HCT116 (cell line): Measurements from ENCODE around the gene HEPACAM. TPM values are rescaled to one million over a fixed set of nuclear protein-coding genes. Genes with fewer than 3 reads are reported as not detected.

Experiments used
- ATAC-seq: fragments of 200-7000 bp; cut with Tn5 transposase; 2 replicates; pipeline ENCODE4 v1.9.1; 2020; ENCODE audit warnings: mild to moderate bottlenecking, moderate library complexity
- BruUV-seq: library from RNA; stranded (reverse); fragments of 400-500 nt; replicated peaks from 2 replicates; lab custom pipeline; 2021; lab: Mats Ljungman, UMichigan
- CTCF ChIA-PET: fragments of 300-600 bp; sonication (Branson Sonifier 250); formaldehyde crosslinking; loops from one replicate; lab custom pipeline; 2021; ENCODE audit warnings: antibody characterized with exemption; lab: Charles Lee
- POLR2A ChIA-PET: fragments of 300-600, 350-600 bp; sonication (Branson Sonifier 250); formaldehyde crosslinking; loops from one replicate; lab custom pipeline; 2021; ENCODE audit warnings: antibody characterized with exemption; lab: Charles Lee
- RAD21 ChIA-PET, 2 experiments: fragments of 300-600 bp; sonication (Branson Sonifier 250); formaldehyde crosslinking; loops; one replicate each; lab custom pipeline; 2023; ENCODE audit warnings: low total read pairs in 2 of 2; ENCODE audit not compliant: uncharacterized antibody in 2 of 2, unreplicated experiment in 2 of 2, low non-redundant PET in 1 of 2; lab: Charles Lee
- DNase-seq: peaks from one replicate; pipeline ENCODE4 v3.0.0-alpha.2; 2010; ENCODE audit warnings: low read depth, low spot score
- H2AFZ ChIP-seq: fragments of 200-600 bp; shearing (Covaris generic), sonication (generic); 2 replicates; pipeline ENCODE4 v1.6.1; 2017; ENCODE audit warnings: low read depth, mixed run types, mixed read lengths, antibody characterized with exemption, low read length; ENCODE audit not compliant: poor library complexity, severe bottlenecking
- H3K27ac ChIP-seq: 2 replicates; pipeline ENCODE4 v1.5.1; 2012; ENCODE audit warnings: low read depth, low read length
- H3K27me3 ChIP-seq: fragments of 200-600 bp; sonication (generic); 2 replicates; pipeline ENCODE4 v1.6.1; 2016; ENCODE audit warnings: mixed run types, low read length, mixed read lengths; ENCODE audit not compliant: insufficient read depth
- H3K36me3 ChIP-seq, 2 experiments: fragments of 200-500 bp in 1 of 2; fragments of 200-600 bp in 1 of 2; sonication (Bioruptor generic) in 1 of 2; sonication (generic) in 1 of 2; 2 replicates each; pipeline versions ENCODE4 v1.5.1 to v1.6.1; 2014 to 2016; ENCODE audit warnings: low read length in 2 of 2, inconsistent platforms in 1 of 2, mixed read lengths in 1 of 2, mixed run types in 1 of 2; ENCODE audit not compliant: insufficient read depth in 2 of 2, control insufficient read depth in 1 of 2
- H3K4me1 ChIP-seq, 2 experiments: fragments of 200-600 bp in 1 of 2; sonication (generic) in 1 of 2; 2 replicates each; pipeline versions ENCODE4 v1.5.1 to v1.6.1; 2012 to 2017; ENCODE audit warnings: low read length in 2 of 2, inconsistent platforms in 1 of 2, mild to moderate bottlenecking in 1 of 2, mixed read lengths in 1 of 2, mixed run types in 1 of 2, moderate library complexity in 1 of 2; ENCODE audit not compliant: insufficient read depth in 2 of 2, control insufficient read depth in 1 of 2
- H3K4me2 ChIP-seq: fragments of 200-600 bp; sonication (generic); 2 replicates; pipeline ENCODE4 v1.6.1; 2017; ENCODE audit warnings: mixed run types, low read length, mixed read lengths
- H3K4me3 ChIP-seq, 2 experiments: fragments of 200-600 bp in 1 of 2; sonication (generic) in 1 of 2; replicated peaks in 1 of 2; 2 replicates each; pipeline ENCODE4 v1.5.1; 2011 to 2016; ENCODE audit warnings: low read length in 2 of 2, control low read depth in 1 of 2, low read depth in 1 of 2, mild to moderate bottlenecking in 1 of 2, mixed read lengths in 1 of 2, mixed run types in 1 of 2
- H3K79me2 ChIP-seq: fragments of 200-600 bp; sonication (generic); 2 replicates; pipeline ENCODE4 v1.6.1; 2017; ENCODE audit warnings: mild to moderate bottlenecking, mixed run types, low read length, moderate library complexity, mixed read lengths; ENCODE audit not compliant: insufficient read depth
- H3K9ac ChIP-seq: fragments of 200-600 bp; sonication (generic); 2 replicates; pipeline ENCODE4 v1.6.1; 2016; ENCODE audit warnings: low read length, mixed read lengths
- H3K9me2 ChIP-seq: fragments of 200-600 bp; sonication (generic), shearing (Covaris generic); 2 replicates; pipeline ENCODE4 v1.6.1; 2017; ENCODE audit warnings: mixed run types, mild to moderate bottlenecking, moderate library complexity; ENCODE audit not compliant: insufficient read depth
- H3K9me3 ChIP-seq, 2 experiments: fragments of 200-500 bp in 1 of 2; fragments of 200-600 bp in 1 of 2; sonication (Bioruptor generic) in 1 of 2; sonication (generic) in 1 of 2; 2 replicates each; pipeline ENCODE4 v1.6.1; 2014 to 2017; ENCODE audit warnings: low read length in 2 of 2, mixed read lengths in 2 of 2, inconsistent platforms in 1 of 2, low read depth in 1 of 2, mild to moderate bottlenecking in 1 of 2, mixed run types in 1 of 2, moderate library complexity in 1 of 2; ENCODE audit not compliant: control insufficient read depth in 1 of 2, insufficient read depth in 1 of 2
- H4K20me1 ChIP-seq: fragments of 200-600 bp; sonication (generic), shearing (Covaris generic); 2 replicates; pipeline ENCODE4 v1.6.1; 2017; ENCODE audit warnings: mixed run types, mild to moderate bottlenecking, moderate library complexity; ENCODE audit not compliant: insufficient read depth
- ATF3 ChIP-seq: IDR thresholded peaks from 2 replicates; pipeline ENCODE4 v1.6.1; 2012
- CEBPB ChIP-seq: IDR thresholded peaks from 2 replicates; pipeline ENCODE4 v1.6.1; 2012; ENCODE audit warnings: low read depth
- EGR1 ChIP-seq: IDR thresholded peaks from 2 replicates; pipeline ENCODE4 v1.6.1; 2012; ENCODE audit warnings: low read depth
- EZH2 ChIP-seq: fragments of 200-600 bp; sonication (generic); IDR thresholded peaks from 2 replicates; pipeline ENCODE4 v1.6.1; 2017; ENCODE audit warnings: antibody characterized with exemption, mixed run types
- EZH2phosphoT487 ChIP-seq: fragments of 200-600 bp; IDR thresholded peaks from 2 replicates; pipeline ENCODE4 v1.6.1; 2018; ENCODE audit warnings: antibody characterized with exemption, borderline replicate concordance
- FOSL1 ChIP-seq: IDR thresholded peaks from 2 replicates; pipeline ENCODE4 v1.6.1; 2012; ENCODE audit warnings: low read depth
- JUND ChIP-seq: IDR thresholded peaks from 2 replicates; pipeline ENCODE4 v1.6.1; 2012
- POLR2A ChIP-seq: IDR thresholded peaks from 2 replicates; pipeline ENCODE4 v1.7.0; 2011; ENCODE audit warnings: borderline replicate concordance; ENCODE audit not compliant: insufficient read depth, insufficient read length; ENCODE audit errors: extremely low read depth
- POLR2AphosphoS5 ChIP-seq: IDR thresholded peaks from 2 replicates; pipeline ENCODE4 v1.6.1; 2011; ENCODE audit warnings: mild to moderate bottlenecking, low read depth, low read length, moderate library complexity
- RAD21 ChIP-seq: IDR thresholded peaks from 2 replicates; pipeline ENCODE4 v1.6.1; 2012; ENCODE audit warnings: low read depth, mild to moderate bottlenecking
- SIN3A ChIP-seq: IDR thresholded peaks from 2 replicates; pipeline ENCODE4 v1.6.1; 2012; ENCODE audit warnings: low read depth
- YY1 ChIP-seq: IDR thresholded peaks from 2 replicates; pipeline ENCODE4 v1.6.1; 2011; ENCODE audit warnings: low read length, low read depth, moderate library complexity, mild to moderate bottlenecking; ENCODE audit not compliant: insufficient replicate concordance; ENCODE audit errors: extremely low read depth
- intact Hi-C: fragments of 100-400 bp; cut with micrococcal nuclease; formaldehyde crosslinking; loops from 2 replicates; pipeline ENCODE4 v1.10.0; 2022
- total RNA-seq: library from RNA; stranded (reverse); gene quantifications from one replicate; pipeline ENCODE4 v1.2.1, GENCODE V29; 2021; ENCODE audit not compliant: unreplicated experiment
- TF ChIP-seq, protein P1 (sequence below), 3 experiments: fragments of 200-600 bp in 1 of 3; sonication (generic) in 1 of 3; IDR thresholded peaks in 2 of 3; conservative IDR thresholded peaks in 1 of 3; 2 replicates each; pipeline ENCODE4 v1.5.1; 2012 to 2017; ENCODE audit warnings: low read depth in 2 of 3, low read length in 2 of 3, antibody characterized with exemption in 1 of 3, borderline replicate concordance in 1 of 3, control low read depth in 1 of 3, mild to moderate bottlenecking in 1 of 3, mixed read lengths in 1 of 3, mixed run types in 1 of 3, moderate library complexity in 1 of 3; ENCODE audit not compliant: insufficient read depth in 1 of 3
- TF ChIP-seq, protein P2 (sequence below): IDR thresholded peaks from 2 replicates; pipeline ENCODE4 v1.6.1; 2012

HEPACAM gene
- total RNA-seq, 1 experiment from 2014 or later = not detected

DNA sequence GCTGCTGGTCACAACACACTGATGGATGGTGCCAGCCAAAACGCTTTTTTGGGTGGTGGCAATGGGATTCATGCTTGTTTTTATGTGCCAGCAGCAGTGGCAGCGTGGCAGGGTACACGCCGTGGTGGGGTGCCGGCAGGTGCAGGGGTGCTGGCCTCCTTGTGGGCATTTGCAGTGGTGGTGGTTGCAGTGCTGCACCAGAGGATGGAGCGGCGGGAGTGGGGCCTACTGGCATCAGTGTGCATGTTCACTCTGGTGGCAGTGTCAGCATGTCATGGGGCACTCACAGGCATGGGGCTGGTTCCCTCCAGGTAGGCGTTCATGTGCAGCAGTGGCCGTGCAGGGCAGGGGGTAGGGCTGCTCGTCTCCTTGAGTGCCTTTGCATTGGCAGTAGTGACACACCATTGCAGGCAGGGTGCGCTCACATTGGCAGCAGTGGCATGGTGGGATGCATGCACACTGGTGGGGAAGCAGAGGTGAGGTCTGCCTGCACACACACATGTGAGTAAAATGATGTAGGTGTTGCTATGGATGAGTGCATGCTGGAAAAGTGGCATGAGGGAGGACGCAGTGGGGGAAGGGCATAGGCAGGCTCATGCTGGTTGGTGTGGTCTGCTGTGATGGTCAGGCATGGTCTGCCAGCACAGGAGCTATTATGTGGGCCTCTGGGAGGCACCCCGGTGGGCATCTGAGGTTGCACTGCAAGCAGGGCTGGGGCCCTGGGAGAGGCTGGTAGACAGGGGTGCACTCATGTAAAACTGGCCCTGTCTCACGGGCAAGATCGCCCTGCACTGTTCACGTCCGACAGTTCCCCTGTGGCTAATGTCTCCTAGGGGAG lies 48.0 kb upstream of the HEPACAM start:
- ChIA-PET RAD21 (no interaction called here), POLR2A (no interaction called here), CTCF (no interaction called here)
- Histone ChIP-seq H3K27ac (no peak overlapping the region), H3K36me3 (no peaks in the 10 kb centered on the region), H2AFZ (no peak overlapping the region), H3K4me1 (no peaks in the 10 kb centered on the region), H3K4me3 (no peak overlapping the region), H3K9me2 (no peaks in the 10 kb centered on the region), H3K79me2 (no peaks in the 10 kb centered on the region), H4K20me1 (no peaks in the 10 kb centered on the region), H3K27me3 (no peaks in the 10 kb centered on the region)
- ATAC-seq (no peak), DNase-seq (no peak)
- intact Hi-C loops = no loop called here
- no TSS peak for BruUV-seq
- TF ChIP-seq RAD21 (no peak), EZH2phosphoT487 (no peak), JUND (no peak), POLR2A (no peak), EZH2 (no peak), EGR1 (no peak), CEBPB (no peak), SIN3A (no peak), FOSL1 (no peak), ATF3 (no peak), YY1 (no peak), POLR2AphosphoS5 (no peak)
- TF ChIP-seq, protein P1, sequence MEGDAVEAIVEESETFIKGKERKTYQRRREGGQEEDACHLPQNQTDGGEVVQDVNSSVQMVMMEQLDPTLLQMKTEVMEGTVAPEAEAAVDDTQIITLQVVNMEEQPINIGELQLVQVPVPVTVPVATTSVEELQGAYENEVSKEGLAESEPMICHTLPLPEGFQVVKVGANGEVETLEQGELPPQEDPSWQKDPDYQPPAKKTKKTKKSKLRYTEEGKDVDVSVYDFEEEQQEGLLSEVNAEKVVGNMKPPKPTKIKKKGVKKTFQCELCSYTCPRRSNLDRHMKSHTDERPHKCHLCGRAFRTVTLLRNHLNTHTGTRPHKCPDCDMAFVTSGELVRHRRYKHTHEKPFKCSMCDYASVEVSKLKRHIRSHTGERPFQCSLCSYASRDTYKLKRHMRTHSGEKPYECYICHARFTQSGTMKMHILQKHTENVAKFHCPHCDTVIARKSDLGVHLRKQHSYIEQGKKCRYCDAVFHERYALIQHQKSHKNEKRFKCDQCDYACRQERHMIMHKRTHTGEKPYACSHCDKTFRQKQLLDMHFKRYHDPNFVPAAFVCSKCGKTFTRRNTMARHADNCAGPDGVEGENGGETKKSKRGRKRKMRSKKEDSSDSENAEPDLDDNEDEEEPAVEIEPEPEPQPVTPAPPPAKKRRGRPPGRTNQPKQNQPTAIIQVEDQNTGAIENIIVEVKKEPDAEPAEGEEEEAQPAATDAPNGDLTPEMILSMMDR (IDR thresholded peaks at IDR 0.05 in 2 of 3, conservative IDR thresholded peaks at IDR 0.05 in 1 of 3; ENCODE audit: borderline replicate concordance in 1 of 3, insufficient read depth in 1 of 3, low read depth in 2 of 3, low read length in 2 of 3) = no peak
- TF ChIP-seq, protein P2, sequence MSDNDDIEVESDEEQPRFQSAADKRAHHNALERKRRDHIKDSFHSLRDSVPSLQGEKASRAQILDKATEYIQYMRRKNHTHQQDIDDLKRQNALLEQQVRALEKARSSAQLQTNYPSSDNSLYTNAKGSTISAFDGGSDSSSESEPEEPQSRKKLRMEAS = no peak
- TF ChIP-seq, all 23 proteins: peak for 0
- no peak overlapping the region for H3K9ac ChIP-seq
- no peak overlapping the region for H3K4me2 ChIP-seq
- peaks cover 0 to 5% of the 10 kb centered on the region in 2 experiments; a peak in 1 of 4 replicates for H3K9me3 ChIP-seq
